HepG2 (cell line): Measurements from ENCODE around the gene ACOT4. TPM values are rescaled to one million over a fixed set of nuclear protein-coding genes. Genes with fewer than 3 reads are reported as not detected.

ENCODE experiments used
- FOXA1 ChIP-seq, 2 experiments: fragments of 450-650 bp in 1 of 2; sonication (generic) in 1 of 2; formaldehyde crosslinking in 1 of 2; IDR thresholded peaks; 2 replicates each; pipeline versions ENCODE4 v1.4.0 to v1.6.1; 2016 to 2020; ENCODE audit warnings: missing genetic modification reagents in 1 of 2
- FOXP4 ChIP-seq: sonication (generic); formaldehyde crosslinking; IDR thresholded peaks from 2 replicates; pipeline ENCODE4 v1.4.0; 2020; ENCODE audit warnings: missing genetic modification reagents
- KLF11 ChIP-seq: IDR thresholded peaks from 2 replicates; pipeline ENCODE4 v1.6.1; 2016; ENCODE audit warnings: missing compliant biosample characterization
- POLR2AphosphoS5 ChIP-seq: IDR thresholded peaks from 2 replicates; pipeline ENCODE4 v1.6.1; 2012; ENCODE audit warnings: low read depth, low read length
- PRDM10 ChIP-seq: sonication (generic); formaldehyde crosslinking; IDR thresholded peaks from 2 replicates; pipeline ENCODE4 v1.4.0; 2020; ENCODE audit warnings: low read depth, missing genetic modification reagents
- RERE ChIP-seq: IDR thresholded peaks from 2 replicates; pipeline ENCODE4 v1.6.1; 2016; ENCODE audit warnings: low read depth, missing genetic modification reagents, missing compliant biosample characterization
- RFX5 ChIP-seq: IDR thresholded peaks from 2 replicates; pipeline ENCODE4 v1.6.1; 2011; ENCODE audit warnings: low read depth, low read length, improper control_type of control experiment
- STAT6 ChIP-seq: sonication (generic); formaldehyde crosslinking; IDR thresholded peaks from 2 replicates; pipeline ENCODE4 v1.4.0; 2020; ENCODE audit warnings: missing genetic modification reagents, mild to moderate bottlenecking, borderline replicate concordance
- ZNF512 ChIP-seq: sonication (generic); formaldehyde crosslinking; IDR thresholded peaks from 2 replicates; pipeline ENCODE4 v1.4.0; 2020; ENCODE audit warnings: mild to moderate bottlenecking, missing genetic modification reagents
- ZNF567 ChIP-seq: sonication (generic); formaldehyde crosslinking; IDR thresholded peaks from 2 replicates; pipeline ENCODE4 v1.8.1; 2023; ENCODE audit warnings: mild to moderate bottlenecking, missing genetic modification reagents, borderline replicate concordance
- ZNF569 ChIP-seq: sonication (generic); formaldehyde crosslinking; IDR thresholded peaks from 2 replicates; pipeline ENCODE4 v1.5.0; 2020; ENCODE audit warnings: mild to moderate bottlenecking, missing genetic modification reagents, moderate library complexity, borderline replicate concordance
- ZNF615 ChIP-seq: sonication (generic); formaldehyde crosslinking; IDR thresholded peaks from 2 replicates; pipeline ENCODE4 v1.5.0; 2020; ENCODE audit warnings: mild to moderate bottlenecking, missing genetic modification reagents, borderline replicate concordance
- polyA plus RNA-seq, 8 experiments: library from polyadenylated mRNA; depleted of rRNA in 3 of 8; stranded (reverse) in 7 of 8; unstranded in 1 of 8; fragments of >200 nt; fragmentation: Illumina TruSeq in 4 of 8; extraction: Trizol in 4 of 8; gene quantifications; 2 replicates each; pipeline versions ENCODE4 v1.2.1 to v1.2.3, GENCODE V29; 2011 to 2016; ENCODE audit warnings: low read depth in 4 of 8, missing spikeins in 1 of 8, mixed read lengths in 1 of 8; ENCODE audit not compliant: insufficient read depth in 1 of 8
- total RNA-seq, 5 experiments: library from RNA; depleted of rRNA; stranded (reverse); fragments of >200 nt; fragmentation: Illumina TruSeq; extraction: Trizol; gene quantifications; 2 replicates each; pipeline ENCODE4 v1.2.3, GENCODE V29; 2016; ENCODE audit warnings: low read depth in 1 of 5

ACOT4 gene
- total and polyA plus RNA-seq, 2 of the 13 experiments (the other 11 are each of a cell fraction or from before 2014, with no cell fraction given) = 0.04 to 0.05 TPM

GRCh38 chr14:73644531-73645247 is 53.0 kb downstream of the ACOT4 start, which contains the start of gene DNAL1 (continued):
- no peak for TF ChIP-seq RERE (CRISPR knock-in tag)
- no peak for TF ChIP-seq ZNF569 (CRISPR knock-in tag)
- TF ChIP-seq ZNF512 (CRISPR knock-in tag) = no peak
- TF ChIP-seq STAT6 (CRISPR knock-in tag) = peak; percentile 47; the same call in 1 of the 2 replicates
- no peak for TF ChIP-seq FOXA1 (IDR thresholded peaks at IDR 0.05)
- TF ChIP-seq FOXA1 (CRISPR knock-in tag; IDR thresholded peaks at IDR 0.05) = no peak
- TF ChIP-seq ZNF567 (CRISPR knock-in tag) = no peak
- no peak for TF ChIP-seq KLF11 (CRISPR knock-in tag)
- peak; percentile 57 for TF ChIP-seq RFX5
- no peak; the same call in 1 of the 2 replicates for TF ChIP-seq ZNF615 (CRISPR knock-in tag)
- peak; percentile 94 for TF ChIP-seq POLR2AphosphoS5
- no peak for TF ChIP-seq PRDM10 (CRISPR knock-in tag)
- TF ChIP-seq FOXP4 (CRISPR knock-in tag) = no peak
